ENCODE data around the gene BMP8A.
"Not testable (repeated sequence)": the region's sequence is repeated elsewhere in the genome, so short reads cannot be mapped to it uniquely, and the experiment has no call there.

Gene BMP8A

GRCh38 chr1:39507230-39507928 lies 15.9 kb downstream of the BMP8A start:
- DNase-seq, result no peak

GRCh38 chr1:39508266-39508665 lies 16.8 kb downstream of the BMP8A start:
- DNase-seq, result no peak

- peak in 1 of 2 experiments; percentile 3 for DNase-seq
Measured at GRCh38 chr1:39508857-39509305, 17.4 kb downstream of the BMP8A start.

- DNase-seq, result peak; percentile 27 to 49
Measured at GRCh38 chr1:39509360-39510009, 18.0 kb downstream of the BMP8A start.

DNA sequence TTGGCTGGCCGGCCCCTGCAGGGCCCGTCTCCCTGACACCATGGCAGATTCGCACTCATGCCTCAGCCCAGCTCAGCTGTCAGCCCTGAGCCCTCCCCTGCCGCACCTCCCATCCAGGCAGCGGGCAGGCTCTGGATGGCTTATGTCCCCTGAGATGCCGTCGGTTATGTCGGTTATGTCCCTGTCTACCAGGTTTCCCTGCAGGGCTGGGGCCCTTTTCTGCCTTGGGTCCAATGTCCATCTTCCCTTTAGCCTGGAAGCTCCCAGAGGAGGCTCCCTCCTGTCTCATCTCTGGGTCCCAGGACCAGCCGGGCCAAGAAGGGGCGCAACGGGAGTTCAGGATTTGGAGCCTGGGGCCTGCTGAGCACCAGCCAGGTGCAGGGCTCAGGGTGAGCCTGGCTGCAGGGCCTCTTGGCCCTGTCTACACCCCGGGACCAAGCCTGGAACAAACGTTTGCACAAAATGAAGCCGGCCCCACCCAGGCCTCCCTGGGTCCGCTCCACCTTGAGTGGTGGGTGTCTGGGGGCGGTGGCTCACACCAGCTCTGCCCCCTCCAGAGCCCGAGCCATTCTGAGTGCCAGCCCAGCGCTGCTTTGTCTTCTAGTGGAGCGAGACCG lies 19.2 kb downstream of the BMP8A start:
- not testable (repeated sequence) for DNase-seq

DNA sequence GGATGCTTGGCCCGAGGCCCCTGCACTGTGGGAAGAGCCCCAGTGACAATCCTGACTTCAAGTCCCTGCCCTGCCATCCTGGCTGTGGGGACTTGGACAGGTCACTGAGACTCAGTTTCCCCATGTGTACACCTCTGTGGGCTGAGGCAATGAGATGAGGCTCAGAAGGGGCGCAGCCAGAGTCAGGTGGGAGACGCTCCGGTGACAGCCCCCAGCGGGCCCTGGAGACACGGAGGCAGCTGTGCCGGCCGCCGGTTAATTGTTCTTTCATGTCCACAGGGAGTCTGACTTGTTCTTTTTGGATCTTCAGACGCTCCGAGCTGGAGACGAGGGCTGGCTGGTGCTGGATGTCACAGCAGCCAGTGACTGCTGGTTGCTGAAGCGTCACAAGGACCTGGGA lies 20.0 kb downstream of the BMP8A start:
- DNase-seq, result not testable (repeated sequence)

- not testable (repeated sequence) for DNase-seq
Measured at GRCh38 chr1:39512234-39512847, 20.9 kb downstream of the BMP8A start.

- DNase-seq, result peak; percentile 20 to 25
Measured at GRCh38 chr1:39514710-39515124, 23.3 kb downstream of the BMP8A start.

GRCh38 chr1:39515131-39516086 lies 24.0 kb downstream of the BMP8A start:
- DNase-seq, result peak; percentile 37 to 47

DNA sequence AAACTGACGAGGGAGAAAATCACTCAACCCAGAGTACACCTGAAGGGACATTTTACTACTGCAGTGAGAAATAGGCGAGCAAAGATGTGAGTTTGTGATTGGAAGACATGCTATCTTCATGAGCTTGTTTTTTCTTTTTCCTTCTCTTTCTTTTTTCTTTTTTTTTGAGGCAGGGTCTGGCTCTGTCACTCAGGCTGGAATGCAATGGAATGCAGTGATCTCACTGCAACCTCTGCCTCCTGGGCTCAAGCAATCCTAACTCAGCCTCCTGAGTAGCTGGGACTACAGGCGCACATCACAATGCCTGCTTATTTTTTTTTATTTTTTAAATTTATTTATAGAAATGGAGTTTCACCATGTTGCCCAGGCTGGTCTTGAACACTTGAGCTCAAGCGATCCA lies 25.4 kb downstream of the BMP8A start:
- not testable (repeated sequence) for DNase-seq

- not testable (repeated sequence) for DNase-seq
Measured at GRCh38 chr1:39517936-39518335, 26.5 kb downstream of the BMP8A start.

DNA sequence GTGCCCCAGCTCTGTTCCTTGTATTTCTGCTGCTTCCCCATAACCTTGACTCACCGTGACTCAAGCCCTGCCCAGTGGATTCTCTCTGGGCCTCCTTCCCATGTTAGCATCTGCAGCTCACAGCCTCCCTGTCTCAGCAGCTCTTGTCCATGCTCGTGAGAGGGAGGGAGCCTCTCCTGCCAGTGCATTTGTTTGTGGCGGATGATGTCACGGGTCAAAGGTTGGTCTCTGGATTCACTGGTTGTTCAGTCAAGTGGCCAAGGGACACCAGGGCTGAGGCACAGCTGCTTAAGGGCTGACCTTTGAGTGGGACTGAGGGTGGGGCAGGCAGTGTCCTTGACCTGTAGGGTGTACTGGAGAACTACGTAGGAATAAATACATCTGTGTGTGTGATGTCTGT lies 27.9 kb downstream of the BMP8A start:
- not testable (repeated sequence) for DNase-seq

DNA sequence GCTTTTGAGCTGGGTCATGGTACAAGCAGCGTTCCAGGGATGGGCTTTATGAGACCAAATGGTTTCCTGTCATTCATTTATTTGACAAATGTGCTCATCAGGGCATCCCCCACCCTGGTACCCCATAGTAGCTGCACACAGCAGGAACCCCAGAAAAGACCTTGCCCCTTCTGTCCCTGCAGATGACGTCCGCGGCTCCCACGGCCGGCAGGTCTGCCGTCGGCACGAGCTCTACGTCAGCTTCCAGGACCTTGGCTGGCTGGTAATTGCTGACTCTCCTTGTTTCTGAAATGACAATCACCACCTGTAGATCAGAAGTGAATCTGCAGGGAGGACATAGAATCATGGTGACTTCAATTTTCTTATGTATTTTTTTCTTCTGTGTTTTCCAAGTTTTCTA lies 30.8 kb downstream of the BMP8A start:
- not testable (repeated sequence) for DNase-seq

DNA sequence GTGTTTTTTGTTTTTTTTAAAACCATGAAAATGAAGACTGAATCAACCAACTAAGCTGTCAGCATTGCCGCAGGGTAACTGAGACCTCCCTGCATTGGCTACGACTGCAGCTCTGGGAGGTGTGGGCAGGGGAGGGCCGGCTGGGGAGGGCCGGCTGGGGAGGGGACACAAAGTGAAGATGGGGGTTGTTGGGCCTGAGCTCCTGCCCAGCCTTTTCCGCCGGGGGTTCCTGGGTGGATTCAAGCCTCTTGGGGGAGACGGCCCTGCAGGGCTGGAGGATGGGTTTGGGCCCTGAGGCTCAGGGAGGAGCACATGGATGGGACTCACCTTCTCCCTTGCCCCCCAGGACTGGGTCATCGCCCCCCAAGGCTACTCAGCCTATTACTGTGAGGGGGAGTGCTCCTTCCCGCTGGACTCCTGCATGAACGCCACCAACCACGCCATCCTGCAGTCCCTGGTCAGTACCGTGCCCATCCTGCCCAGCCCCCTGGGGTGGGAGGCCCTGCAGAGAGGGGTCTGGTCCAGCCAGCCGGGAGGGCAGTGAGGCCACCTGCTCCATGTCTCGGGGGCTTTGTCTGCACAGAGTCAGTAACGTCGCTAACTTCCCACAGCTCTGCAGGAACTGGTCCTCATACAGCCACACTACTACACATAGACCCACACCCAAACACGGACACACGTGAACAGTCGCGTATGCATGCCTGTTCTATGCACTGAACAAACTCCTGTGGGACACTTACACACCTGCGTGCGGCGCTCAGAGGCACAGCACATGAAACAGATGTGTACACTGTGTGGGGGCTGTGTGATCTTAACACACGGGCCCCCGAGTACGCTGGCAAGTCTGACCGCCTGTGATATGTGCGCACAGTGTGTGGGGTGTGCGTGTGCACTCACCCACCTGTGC lies 31.5 kb downstream of the BMP8A start:
- DNase-seq, result no peak

DNA sequence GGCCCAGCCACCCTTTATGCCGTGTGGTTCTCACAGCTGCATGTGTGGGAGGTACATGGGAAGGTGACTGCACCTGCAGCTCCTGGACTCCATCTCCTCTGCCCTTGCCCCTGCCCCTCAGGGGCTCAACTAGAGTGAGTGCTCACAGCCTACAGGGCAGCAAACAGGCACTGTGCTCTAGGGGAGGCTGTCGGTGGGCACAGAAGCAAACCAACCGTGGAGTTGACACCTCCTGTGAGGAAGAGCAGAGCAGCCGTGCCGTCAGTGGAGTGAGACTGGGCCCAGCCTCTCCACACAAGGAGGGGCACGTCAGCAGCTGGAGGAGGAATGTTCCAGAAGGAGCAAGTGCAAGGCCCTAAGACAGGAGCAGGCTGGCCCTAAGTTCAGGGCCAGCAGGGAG lies 32.7 kb downstream of the BMP8A start:
- DNase-seq, result no peak

- DNase-seq, result no peak
Measured at GRCh38 chr1:39524591-39525365, 33.3 kb downstream of the BMP8A start.

DNA sequence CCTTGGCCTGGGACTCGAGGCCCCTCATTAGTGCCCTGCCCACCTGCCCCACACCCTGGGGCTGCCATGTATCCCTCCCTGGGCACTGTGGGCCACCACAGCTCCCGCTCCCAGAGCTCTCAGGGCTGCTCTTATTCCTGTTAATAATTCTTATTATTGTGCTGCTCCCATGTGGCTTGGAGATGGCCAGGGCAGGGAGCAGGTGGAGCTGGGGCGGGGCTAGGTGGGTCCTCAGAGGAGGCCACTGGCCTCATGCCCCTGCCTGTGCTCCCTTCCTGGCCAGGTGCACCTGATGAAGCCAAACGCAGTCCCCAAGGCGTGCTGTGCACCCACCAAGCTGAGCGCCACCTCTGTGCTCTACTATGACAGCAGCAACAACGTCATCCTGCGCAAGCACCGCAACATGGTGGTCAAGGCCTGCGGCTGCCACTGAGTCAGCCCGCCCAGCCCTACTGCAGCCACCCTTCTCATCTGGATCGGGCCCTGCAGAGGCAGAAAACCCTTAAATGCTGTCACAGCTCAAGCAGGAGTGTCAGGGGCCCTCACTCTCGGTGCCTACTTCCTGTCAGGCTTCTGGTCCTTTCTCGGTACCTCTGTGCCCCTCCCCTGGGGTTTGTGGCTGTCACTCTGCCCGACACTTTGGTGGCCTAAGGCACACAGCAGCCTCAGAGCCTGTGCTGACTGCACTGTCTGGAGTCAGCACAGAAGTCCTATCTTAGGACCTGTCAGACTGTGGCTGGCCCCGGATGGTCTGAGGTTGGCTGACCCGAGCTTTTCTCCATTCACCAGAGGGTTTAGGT lies 34.1 kb downstream of the BMP8A start:
- peak; percentile 5 to 16 for DNase-seq

GRCh38 chr1:39526466-39527189 lies 35.2 kb downstream of the BMP8A start:
- DNase-seq, result no peak

GRCh38 chr1:39527190-39527579 lies 35.7 kb downstream of the BMP8A start:
- DNase-seq, result not testable (repeated sequence)

All from activated CD4-positive, alpha-beta T cell treated with anti-CD3 and anti-CD28 coated beads, Interleukin-2, amount 50 U/mL, for 48 hours (primary cell).